Prostate gland (tissue), 2 donors: Measurements from ENCODE around the gene APOA4. TPM values are rescaled to one million over a fixed set of nuclear protein-coding genes. Genes with fewer than 3 reads are reported as not detected.

ENCODE experiments used
- DNase-seq: peaks from one replicate; pipeline ENCODE4 v3.0.0-alpha.2; 2019; ENCODE audit warnings: low spot score
- H3K27ac ChIP-seq, 2 donors: fragments of 200-600 bp; sonication (generic); 2 replicates each; pipeline ENCODE4 v1.5.1; 2017 to 2019
- H3K27me3 ChIP-seq: fragments of 200-600 bp; sonication (generic); replicated peaks from 2 replicates; pipeline ENCODE4 v1.5.1; 2019; ENCODE audit not compliant: insufficient read depth
- H3K36me3 ChIP-seq, 2 donors: fragments of 200-600 bp; sonication (generic); 1 replicate in 1 of 2; 2 replicates in 1 of 2; pipeline versions ENCODE4 v1.5.1 to v1.8.1; 2017 to 2019
- H3K4me1 ChIP-seq: fragments of 200-600 bp; sonication (generic); replicated peaks from 2 replicates; pipeline ENCODE4 v1.5.1; 2019
- H3K4me3 ChIP-seq, 2 donors: fragments of 200-600 bp; sonication (generic); 2 replicates each; pipeline ENCODE4 v1.5.1; 2017 to 2019
- H3K9me3 ChIP-seq: fragments of 200-600 bp; sonication (generic); 2 replicates; pipeline ENCODE4 v1.5.1; 2017
- POLR2A ChIP-seq: fragments of 450-650 bp; IDR thresholded peaks from one replicate; pipeline ENCODE4 v1.6.1; 2016; ENCODE audit warnings: antibody characterized with exemption, mild to moderate bottlenecking
- POLR2AphosphoS5 ChIP-seq: sonication (generic); formaldehyde crosslinking; IDR thresholded peaks from one replicate; pipeline ENCODE4 v1.6.1; 2017; ENCODE audit warnings: antibody characterized with exemption
- WGBS: methylation state at CpG from one replicate; pipeline ENCODE4 v1.1.5; 2018; 5-methylcytosine and 5-hydroxymethylcytosine counted together
- intact Hi-C: fragments of 100-400 bp; cut with DNase I; formaldehyde crosslinking; loops from one replicate; pipeline ENCODE4 v1.14.2; 2022
- total RNA-seq, 2 donors: library from RNA; depleted of rRNA; stranded (reverse); fragments of >200 nt; gene quantifications; one replicate each; pipeline ENCODE4 v1.1.0, GENCODE V29; 2016
- TF ChIP-seq, protein P1 (sequence below), 4 experiments: fragments of 200-600 bp in 2 of 4; fragments of 450-650 bp in 2 of 4; sonication (generic) in 2 of 4; IDR thresholded peaks; 1 replicate in 3 of 4; 2 replicates in 1 of 4; pipeline ENCODE4 v1.5.1; 2016 to 2019; ENCODE audit warnings: antibody characterized with exemption in 4 of 4, mild to moderate bottlenecking in 2 of 4, moderate library complexity in 2 of 4

APOA4 gene
- total RNA-seq, 2 donors from 2014 or later, result not detected

DNA sequence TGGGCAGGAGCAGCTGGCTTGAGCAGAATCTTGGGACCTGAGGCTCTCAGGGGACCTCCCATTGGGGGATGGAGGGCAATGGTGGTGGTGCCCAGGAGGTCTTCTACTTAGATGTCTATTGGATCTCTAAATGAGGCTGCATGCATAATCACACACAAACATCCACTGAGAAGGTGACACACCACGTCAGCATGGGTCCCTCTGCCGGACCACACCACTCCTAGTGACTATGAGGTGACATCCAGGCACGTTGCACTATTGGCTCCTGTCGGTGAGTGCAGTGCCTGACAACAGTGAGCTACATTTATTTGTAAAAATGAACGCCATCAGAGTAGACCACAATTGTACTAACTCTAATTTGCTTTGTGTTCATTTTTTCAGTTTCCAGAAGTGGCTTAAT lies 2.3 kb upstream of the APOA4 start:
- intact Hi-C loops, result no loop called here
- DNase-seq, result no peak
- Histone ChIP-seq H3K36me3 (no peaks in the 10 kb centered on the region), H3K9me3 (no peaks in the 10 kb centered on the region), H3K4me1 (no peaks in the 10 kb centered on the region), H3K27ac (no peak overlapping the region), H3K4me3 (no peak overlapping the region), H3K27me3 (no peaks in the 10 kb centered on the region)
- TF ChIP-seq POLR2AphosphoS5 (no peak), POLR2A (no peak)
- TF ChIP-seq, protein P1, sequence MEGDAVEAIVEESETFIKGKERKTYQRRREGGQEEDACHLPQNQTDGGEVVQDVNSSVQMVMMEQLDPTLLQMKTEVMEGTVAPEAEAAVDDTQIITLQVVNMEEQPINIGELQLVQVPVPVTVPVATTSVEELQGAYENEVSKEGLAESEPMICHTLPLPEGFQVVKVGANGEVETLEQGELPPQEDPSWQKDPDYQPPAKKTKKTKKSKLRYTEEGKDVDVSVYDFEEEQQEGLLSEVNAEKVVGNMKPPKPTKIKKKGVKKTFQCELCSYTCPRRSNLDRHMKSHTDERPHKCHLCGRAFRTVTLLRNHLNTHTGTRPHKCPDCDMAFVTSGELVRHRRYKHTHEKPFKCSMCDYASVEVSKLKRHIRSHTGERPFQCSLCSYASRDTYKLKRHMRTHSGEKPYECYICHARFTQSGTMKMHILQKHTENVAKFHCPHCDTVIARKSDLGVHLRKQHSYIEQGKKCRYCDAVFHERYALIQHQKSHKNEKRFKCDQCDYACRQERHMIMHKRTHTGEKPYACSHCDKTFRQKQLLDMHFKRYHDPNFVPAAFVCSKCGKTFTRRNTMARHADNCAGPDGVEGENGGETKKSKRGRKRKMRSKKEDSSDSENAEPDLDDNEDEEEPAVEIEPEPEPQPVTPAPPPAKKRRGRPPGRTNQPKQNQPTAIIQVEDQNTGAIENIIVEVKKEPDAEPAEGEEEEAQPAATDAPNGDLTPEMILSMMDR (IDR thresholded peaks at IDR 0.05), result no peak
- WGBS, result 74% methylated on average over 5 of the region's 5 CpGs

DNA sequence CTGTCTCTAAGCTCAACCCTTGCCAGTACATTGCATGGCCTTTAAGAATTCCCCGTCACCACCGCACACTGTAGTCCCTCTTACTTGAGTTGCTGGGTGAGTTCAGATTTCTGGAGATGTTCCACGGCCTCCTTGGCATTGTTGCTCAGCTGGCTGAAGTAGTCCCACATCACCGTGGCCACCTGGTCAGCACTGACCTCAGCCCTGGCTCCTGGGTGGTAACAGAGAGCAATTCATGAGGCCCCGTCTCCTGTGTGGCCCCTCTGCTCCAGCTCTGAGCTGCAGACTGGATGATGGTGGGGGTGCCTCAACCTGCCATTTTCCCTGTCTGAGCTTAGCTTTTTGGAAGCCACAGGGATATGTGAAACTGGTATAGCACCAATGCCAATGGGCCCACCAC lies 529 bp downstream of the APOA4 start:
- no peak for DNase-seq
- intact Hi-C loops, result no loop called here
- Histone ChIP-seq H3K9me3 (no peaks in the 10 kb centered on the region), H3K4me1 (no peaks in the 10 kb centered on the region), H3K4me3 (no peak overlapping the region), H3K27me3 (no peaks in the 10 kb centered on the region), H3K27ac (no peak overlapping the region), H3K36me3 (no peaks in the 10 kb centered on the region)
- TF ChIP-seq POLR2AphosphoS5, result no peak
- TF ChIP-seq POLR2A, result no peak
- TF ChIP-seq, protein P1 (IDR thresholded peaks at IDR 0.05), result no peak
- 75% methylated on average over 5 of the region's 5 CpGs for WGBS

DNA sequence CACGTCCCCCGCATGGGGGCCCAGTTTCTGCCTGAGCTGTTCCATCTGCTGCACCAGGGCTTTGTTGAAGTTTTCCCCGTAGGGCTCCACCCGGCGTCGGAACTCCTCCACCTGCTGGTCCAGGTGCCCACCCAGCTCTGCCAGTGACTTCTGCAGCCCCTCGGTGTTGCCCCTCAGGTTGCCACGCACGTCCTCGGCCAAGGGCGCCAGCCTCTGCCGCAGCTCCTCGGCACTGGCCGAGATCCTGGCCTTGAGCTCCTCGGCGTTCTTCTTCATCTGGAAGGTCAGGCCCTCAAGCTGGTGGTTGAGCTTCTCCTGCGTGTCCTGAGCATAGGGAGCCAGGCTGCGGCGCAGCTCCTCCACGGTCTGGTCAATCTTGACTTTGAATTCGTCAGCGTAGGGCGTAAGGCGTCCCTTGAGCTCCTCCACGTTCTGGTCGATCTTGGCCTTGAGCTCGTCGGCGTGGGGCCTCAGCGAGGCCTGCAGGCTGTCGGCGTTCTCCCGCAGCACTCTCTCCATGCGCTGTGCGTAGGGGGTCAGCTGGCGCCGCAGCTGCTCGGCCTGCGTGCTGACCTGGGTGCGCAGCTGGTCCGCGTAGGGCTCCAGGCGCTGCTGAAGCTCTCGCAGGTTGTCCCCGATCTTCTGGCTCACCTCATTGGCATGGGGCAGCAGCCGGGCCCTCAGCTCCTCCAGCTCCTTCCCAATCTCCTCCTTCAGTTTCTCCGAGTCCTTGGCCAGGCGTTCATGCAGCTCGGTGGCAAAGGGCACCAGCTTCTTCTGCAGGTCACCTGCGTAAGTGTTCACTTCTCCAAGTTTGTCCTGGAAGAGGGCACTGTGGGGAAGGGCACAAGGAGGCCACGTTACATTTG lies 1.8 kb downstream of the APOA4 start:
- Histone ChIP-seq H3K27ac (no peak overlapping the region), H3K36me3 (no peaks in the 10 kb centered on the region), H3K4me1 (no peaks in the 10 kb centered on the region), H3K27me3 (no peaks in the 10 kb centered on the region), H3K9me3 (no peaks in the 10 kb centered on the region), H3K4me3 (no peak overlapping the region)
- DNase-seq, result no peak
- intact Hi-C loops, result no loop called here
- TF ChIP-seq POLR2A (no peak), POLR2AphosphoS5 (no peak)
- TF ChIP-seq, protein P1 (IDR thresholded peaks at IDR 0.05), result no peak
- WGBS, result 96% methylated on average over 50 of the region's 51 CpGs

DNA sequence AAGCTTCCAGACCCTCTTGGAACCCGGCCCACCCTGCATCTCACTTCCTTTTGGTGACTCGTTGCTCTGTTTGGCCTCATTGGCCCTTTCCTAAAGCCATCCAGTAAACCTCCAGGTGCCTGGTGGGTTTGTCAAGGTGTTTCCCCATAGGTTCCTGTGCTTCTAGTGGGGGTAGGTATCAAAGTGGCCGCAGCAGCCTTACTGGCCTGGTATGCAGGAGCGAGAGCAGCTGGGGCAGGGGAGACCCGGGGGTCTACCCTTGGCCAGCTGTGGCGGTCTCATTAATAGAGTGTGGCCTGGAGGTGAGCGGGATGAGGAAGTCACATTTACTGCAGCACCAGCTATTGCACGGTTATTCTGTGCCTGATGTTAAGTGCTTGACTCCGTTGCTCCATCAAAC lies 4.1 kb downstream of the APOA4 start:
- Histone ChIP-seq H3K36me3 (no peaks in the 10 kb centered on the region), H3K27ac (no peak overlapping the region), H3K27me3 (no peaks in the 10 kb centered on the region), H3K4me1 (no peaks in the 10 kb centered on the region), H3K9me3 (no peaks in the 10 kb centered on the region), H3K4me3 (no peak overlapping the region)
- intact Hi-C loops, result no loop called here
- 94% methylated on average over 9 of the region's 9 CpGs for WGBS
- TF ChIP-seq POLR2AphosphoS5, result no peak
- TF ChIP-seq, protein P1 (IDR thresholded peaks at IDR 0.05), result no peak
- no peak for TF ChIP-seq POLR2A
- DNase-seq, result no peak

DNA sequence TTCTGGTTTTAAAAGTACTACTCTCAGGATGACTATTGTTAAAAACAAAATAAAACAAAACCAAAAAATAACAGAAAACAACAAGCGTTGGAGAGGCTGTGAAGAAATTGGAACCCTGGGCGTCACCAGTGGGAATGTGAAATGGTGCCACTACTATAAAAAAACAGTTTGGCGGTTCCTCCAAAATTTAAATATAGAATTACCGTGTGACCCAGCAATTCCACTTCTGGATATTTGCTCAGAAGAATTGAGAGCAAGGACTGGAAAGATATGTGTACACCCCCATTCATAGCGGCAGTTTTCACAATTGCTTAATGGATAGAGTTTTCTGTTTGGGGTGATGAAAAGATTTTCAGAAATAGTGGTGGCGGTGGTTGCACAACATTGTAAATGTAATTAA lies 8.6 kb downstream of the APOA4 start:
- Histone ChIP-seq H3K27ac (no peak overlapping the region), H3K27me3 (no peaks in the 10 kb centered on the region), H3K4me1 (no peaks in the 10 kb centered on the region), H3K36me3 (no peaks in the 10 kb centered on the region), H3K9me3 (no peaks in the 10 kb centered on the region), H3K4me3 (no peak overlapping the region)
- DNase-seq, result no peak
- intact Hi-C loops, result no loop called here
- TF ChIP-seq, protein P1 (IDR thresholded peaks at IDR 0.05), result no peak
- TF ChIP-seq POLR2AphosphoS5 (no peak), POLR2A (no peak)
- 88% methylated on average over 6 of the region's 6 CpGs for WGBS
